MCF 10A (cell line): Measurements from ENCODE around the gene MAPK13. TPM values are rescaled to one million over a fixed set of nuclear protein-coding genes. Genes with fewer than 3 reads are reported as not detected.

Experiments used
- BruUV-seq: library from RNA; stranded (reverse); fragments of 400-500 nt; replicated peaks from 2 replicates; lab custom pipeline; 2021; lab: Mats Ljungman, UMichigan
- CTCF ChIA-PET: fragments of 300-600 bp; sonication (Branson Sonifier 250); formaldehyde crosslinking; extraction: SDS; loops from one replicate; lab custom pipeline; 2021; ENCODE audit warnings: antibody characterized with exemption, inconsistent platforms; lab: Yijun Ruan, JAX
- POLR2A ChIA-PET: fragments of 300-600, 350-650 bp; sonication (Branson Sonifier 250); formaldehyde crosslinking; extraction: SDS; loops from one replicate; lab custom pipeline; 2020; ENCODE audit warnings: antibody characterized with exemption, inconsistent platforms; lab: Yijun Ruan, JAX
- DNase-seq: peaks from one replicate; pipeline ENCODE4 v3.0.0-alpha.2; 2018; ENCODE audit not compliant: unreplicated experiment
- H3K27ac Mint-ChIP-seq: one replicate; pipeline ENCODE4 v1.8.0; 2022; ENCODE audit warnings: mild to moderate bottlenecking, low read depth, mixed read lengths; ENCODE audit not compliant: unreplicated experiment
- H3K27me3 Mint-ChIP-seq: one replicate; pipeline ENCODE4 v1.8.0; 2022; ENCODE audit warnings: mixed read lengths; ENCODE audit not compliant: insufficient read depth, unreplicated experiment
- H3K36me3 Mint-ChIP-seq: one replicate; pipeline ENCODE4 v1.8.0; 2022; ENCODE audit warnings: mild to moderate bottlenecking, moderate library complexity, mixed read lengths; ENCODE audit not compliant: insufficient read depth, unreplicated experiment
- H3K4me1 Mint-ChIP-seq: one replicate; pipeline ENCODE4 v1.8.0; 2022; ENCODE audit warnings: mixed read lengths; ENCODE audit not compliant: insufficient read depth, unreplicated experiment
- H3K4me3 Mint-ChIP-seq: one replicate; pipeline ENCODE4 v1.8.0; 2022; ENCODE audit warnings: mild to moderate bottlenecking, moderate library complexity, mixed read lengths; ENCODE audit not compliant: unreplicated experiment
- H3K9me3 Mint-ChIP-seq: one replicate; pipeline ENCODE4 v1.8.0; 2022; ENCODE audit warnings: mixed read lengths; ENCODE audit not compliant: unreplicated experiment
- intact Hi-C: fragments of 100-400 bp; cut with micrococcal nuclease; formaldehyde crosslinking; loops from 2 replicates; pipeline ENCODE4 v1.14.1; 2022
- total RNA-seq: library from RNA; stranded (reverse); gene quantifications from 2 replicates; pipeline ENCODE4 v1.2.3, GENCODE V29; 2022
- TF ChIP-seq, protein P1 (sequence below): fragments of 200-600 bp; IDR thresholded peaks from one replicate; pipeline ENCODE4 v1.8.0; 2022; ENCODE audit warnings: antibody characterized with exemption, mild to moderate bottlenecking; ENCODE audit not compliant: unreplicated experiment

The MAPK13 gene
- total RNA-seq, 1 experiment from 2014 or later, result 5.5 TPM

DNA sequence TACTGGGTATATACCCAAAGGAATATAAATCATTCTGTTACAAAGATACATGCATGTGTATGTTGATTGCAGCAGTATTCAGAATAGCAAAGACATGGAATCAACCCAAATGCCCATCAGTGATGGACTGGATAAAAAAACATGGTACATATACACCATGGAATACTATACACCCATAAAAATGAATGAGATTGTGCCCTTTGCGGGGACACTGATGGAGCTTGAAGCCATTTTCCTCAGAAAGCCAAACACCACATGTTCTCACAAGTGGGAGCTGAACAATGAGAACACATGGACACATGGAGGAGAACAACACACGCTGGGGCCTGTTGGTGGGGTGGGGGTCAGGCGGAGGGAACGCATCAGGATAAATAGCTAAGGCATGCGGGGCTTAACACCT is 41.3 kb upstream of the MAPK13 start:
- no peaks in the 10 kb centered on the region for H3K27me3 Mint-ChIP-seq
- DNase-seq, result no peak
- BruUV-seq, result no TSS peak
- H3K36me3 Mint-ChIP-seq, result peaks cover 49% of the 10 kb centered on the region
- CTCF ChIA-PET, result no interaction called here
- H3K27ac Mint-ChIP-seq, result no peak overlapping the region
- peaks cover 8% of the 10 kb centered on the region for H3K4me1 Mint-ChIP-seq
- H3K9me3 Mint-ChIP-seq, result no peaks in the 10 kb centered on the region
- TF ChIP-seq, protein P1, sequence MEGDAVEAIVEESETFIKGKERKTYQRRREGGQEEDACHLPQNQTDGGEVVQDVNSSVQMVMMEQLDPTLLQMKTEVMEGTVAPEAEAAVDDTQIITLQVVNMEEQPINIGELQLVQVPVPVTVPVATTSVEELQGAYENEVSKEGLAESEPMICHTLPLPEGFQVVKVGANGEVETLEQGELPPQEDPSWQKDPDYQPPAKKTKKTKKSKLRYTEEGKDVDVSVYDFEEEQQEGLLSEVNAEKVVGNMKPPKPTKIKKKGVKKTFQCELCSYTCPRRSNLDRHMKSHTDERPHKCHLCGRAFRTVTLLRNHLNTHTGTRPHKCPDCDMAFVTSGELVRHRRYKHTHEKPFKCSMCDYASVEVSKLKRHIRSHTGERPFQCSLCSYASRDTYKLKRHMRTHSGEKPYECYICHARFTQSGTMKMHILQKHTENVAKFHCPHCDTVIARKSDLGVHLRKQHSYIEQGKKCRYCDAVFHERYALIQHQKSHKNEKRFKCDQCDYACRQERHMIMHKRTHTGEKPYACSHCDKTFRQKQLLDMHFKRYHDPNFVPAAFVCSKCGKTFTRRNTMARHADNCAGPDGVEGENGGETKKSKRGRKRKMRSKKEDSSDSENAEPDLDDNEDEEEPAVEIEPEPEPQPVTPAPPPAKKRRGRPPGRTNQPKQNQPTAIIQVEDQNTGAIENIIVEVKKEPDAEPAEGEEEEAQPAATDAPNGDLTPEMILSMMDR, result no peak
- H3K4me3 Mint-ChIP-seq, result no peak overlapping the region
- intact Hi-C loops, result no loop called here
- POLR2A ChIA-PET, result interaction anchor here (1.2 kb wide), 1 partner anchor 61 kb away, joined by 6 read pairs; the partner anchor contains the start of gene MAPK14

DNA sequence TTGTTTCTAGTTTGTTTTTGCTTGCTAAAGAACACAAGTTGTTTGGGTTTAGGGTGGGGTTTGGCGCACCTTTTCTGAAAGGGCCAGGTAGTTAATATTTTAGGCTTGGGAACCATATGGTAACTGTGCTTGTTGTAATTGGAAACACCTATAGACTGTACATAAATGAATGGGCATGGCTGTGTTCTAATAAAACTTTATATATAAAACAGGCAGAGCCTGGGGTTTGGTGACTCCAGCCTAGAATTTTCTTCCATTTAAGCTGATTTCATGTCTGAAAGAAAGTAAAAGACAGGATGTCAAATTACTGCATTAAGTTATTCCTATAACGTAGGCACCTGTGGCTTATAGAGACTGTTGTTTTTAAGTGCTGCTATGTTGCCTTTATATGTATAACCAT is 36.1 kb upstream of the MAPK13 start:
- no TSS peak for BruUV-seq
- ChIA-PET CTCF (interaction anchor here (0.6 to 6.1 kb wide), 34 partner anchors 10 to 357 kb away, joined by 3 to 134 read pairs (median 6); partner anchors contain the start of genes MAPK14 and SLC26A8), POLR2A (interaction anchor here (0.6 to 8.6 kb wide), 8 partner anchors 16 to 403 kb away, joined by 3 to 112 read pairs (median 3); partner anchors contain the start of gene MAPK14)
- DNase-seq, result no peak
- Mint-ChIP-seq H3K4me1 (peaks cover 14% of the 10 kb centered on the region), H3K36me3 (peaks cover 26% of the 10 kb centered on the region), H3K27ac (no peak overlapping the region), H3K27me3 (no peaks in the 10 kb centered on the region), H3K9me3 (no peaks in the 10 kb centered on the region), H3K4me3 (no peak overlapping the region)
- intact Hi-C loops, result loop anchor here (10.0 kb wide), 2 partner anchors 179 to 339 kb away; no protein-coding TSS in a partner anchor
- TF ChIP-seq, protein P1, result no peak

DNA sequence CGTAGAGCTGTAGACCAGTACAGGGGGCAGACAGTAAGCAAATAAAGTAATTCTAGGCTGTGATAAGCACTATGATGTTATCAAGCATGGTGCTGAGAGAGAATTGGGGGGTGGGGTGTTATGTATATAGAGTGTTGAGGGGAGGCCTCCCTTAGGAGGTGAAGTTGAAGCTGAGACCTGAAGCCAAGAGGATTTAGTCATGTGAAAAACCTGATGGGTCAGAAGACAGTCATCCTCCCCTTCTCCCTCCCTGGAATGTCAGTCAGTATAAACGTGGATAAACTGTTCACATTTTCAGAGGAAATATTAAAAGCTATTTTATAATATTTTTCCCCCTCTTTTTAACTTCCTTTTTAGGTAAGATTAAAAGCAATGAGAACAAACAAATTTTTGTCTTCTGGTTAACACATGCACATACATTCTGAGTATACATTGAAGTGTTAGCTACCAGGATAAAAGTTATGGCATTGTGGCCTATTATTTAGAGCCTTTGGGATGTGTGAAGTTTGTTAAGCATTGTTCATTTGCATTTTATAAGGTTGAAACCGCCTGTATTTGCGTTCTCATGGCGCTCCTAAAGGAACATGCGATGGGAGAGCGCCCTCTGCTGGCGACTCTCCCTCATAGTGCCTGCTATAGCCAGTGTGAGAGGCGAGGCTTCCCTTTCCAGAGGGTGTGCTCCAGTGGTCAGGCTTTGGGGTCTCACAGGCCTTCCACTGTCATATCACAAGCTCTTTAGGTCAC is 35.4 kb upstream of the MAPK13 start:
- no peak overlapping the region for H3K4me3 Mint-ChIP-seq
- CTCF ChIA-PET, result interaction anchor here (0.6 to 6.1 kb wide), 61 partner anchors 9 to 659 kb away, joined by 3 to 134 read pairs (median 4); partner anchors contain the start of genes MAPK14 and SLC26A8
- H3K36me3 Mint-ChIP-seq, result peaks cover 26% of the 10 kb centered on the region
- intact Hi-C loops, result loop anchor here (1.0 to 10.0 kb wide), 3 partner anchors 68 to 340 kb away; partner anchors contain the start of gene MAPK14
- DNase-seq, result peak; percentile 81
- H3K27me3 Mint-ChIP-seq, result no peaks in the 10 kb centered on the region
- peaks cover 10% of the 10 kb centered on the region for H3K4me1 Mint-ChIP-seq
- BruUV-seq, result no TSS peak
- TF ChIP-seq, protein P1, result peak; percentile 94
- no peaks in the 10 kb centered on the region for H3K9me3 Mint-ChIP-seq
- H3K27ac Mint-ChIP-seq, result peak overlapping the region; percentile 4
- POLR2A ChIA-PET, result interaction anchor here (0.5 to 8.6 kb wide), 12 partner anchors 9 to 478 kb away, joined by 3 to 112 read pairs (median 3); partner anchors contain the start of gene MAPK14
